NCI-H187 (cell line): ENCODE results near the gene RNF220.

Experiments used
- DNase-seq, 2 experiments: peaks; one replicate each; lab custom pipeline; 2025; lab: John Stamatoyannopoulos, UW

RNF220 gene

GRCh38 chr1:44407430-44408211, 2.6 kb downstream of the RNF220 start:
- DNase-seq = no peak

GRCh38 chr1:44408212-44408582, 3.1 kb downstream of the RNF220 start:
- DNase-seq = no peak

GRCh38 chr1:44408632-44409602, 3.9 kb downstream of the RNF220 start:
- no peak for DNase-seq

GRCh38 chr1:44409757-44410156, 4.7 kb downstream of the RNF220 start:
- no peak for DNase-seq

- no peak for DNase-seq
Measured at GRCh38 chr1:44411861-44412260, 6.8 kb downstream of the RNF220 start.

- DNase-seq = no peak
Measured at GRCh38 chr1:44412601-44413000, 7.5 kb downstream of the RNF220 start.

- no peak for DNase-seq
Measured at GRCh38 chr1:44413740-44414139, 8.7 kb downstream of the RNF220 start.

GRCh38 chr1:44415013-44415412, 10.0 kb downstream of the RNF220 start:
- no peak for DNase-seq

GRCh38 chr1:44416408-44416807, 11.4 kb downstream of the RNF220 start:
- DNase-seq = no peak

- DNase-seq = peak; percentile 26 to 43
Measured at GRCh38 chr1:44417351-44418021, 12.4 kb downstream of the RNF220 start.

- DNase-seq = no peak
Measured at GRCh38 chr1:44418022-44418673, 13.1 kb downstream of the RNF220 start.

- DNase-seq = no peak
Measured at GRCh38 chr1:44419901-44420300, 14.8 kb downstream of the RNF220 start.

- DNase-seq = no peak
Measured at GRCh38 chr1:44420535-44420934, 15.5 kb downstream of the RNF220 start.

- peak in 1 of 2 experiments; percentile 41 for DNase-seq
Measured at GRCh38 chr1:44421446-44421884, 16.4 kb downstream of the RNF220 start.

GRCh38 chr1:44422161-44422560, 17.1 kb downstream of the RNF220 start:
- DNase-seq = no peak

GRCh38 chr1:44423591-44424537, 18.8 kb downstream of the RNF220 start:
- DNase-seq = no peak

- DNase-seq = no peak
Measured at GRCh38 chr1:44424747-44425146, 19.7 kb downstream of the RNF220 start.

- DNase-seq = no peak
Measured at GRCh38 chr1:44425341-44426082, 20.5 kb downstream of the RNF220 start.

- DNase-seq = no peak
Measured at GRCh38 chr1:44431861-44432260, 26.8 kb downstream of the RNF220 start.

GRCh38 chr1:44433209-44433608, 28.2 kb downstream of the RNF220 start:
- no peak for DNase-seq
